ENCODE results near the gene DUSP22.
A peak's percentile ranks its signal among the peaks of the same experiment; 100 is the strongest.
"Not testable (repeated sequence)": the region's sequence is repeated elsewhere in the genome, so short reads cannot be mapped to it uniquely, and the experiment has no call there.

The DUSP22 gene

GRCh38 chr6:291697-292505 lies at the start of gene DUSP22:
DUSP22 (plus strand) TSS chr6:292487; CDS start chr6:292540, 53 bp downstream.
- peaks cover 76% of the 10 kb centered on the region for H3K4me1 ChIP-seq (ENCODE audit: low read length)
- peaks cover 8% of the 10 kb centered on the region for H3K36me3 ChIP-seq (replicated peaks; ENCODE audit: low read depth, low read length)
- H4K20me1 ChIP-seq (ENCODE audit: insufficient read depth, low read length) = peaks cover 6% of the 10 kb centered on the region; the same call in 1 of the 2 replicates
- H3K4me2 ChIP-seq (ENCODE audit: low read length) = peak within 1 kb of the TSS; percentile 85
- H3K79me2 ChIP-seq (ENCODE audit: low read length) = peaks cover 45% of the 10 kb centered on the region
- H3K27me3 ChIP-seq (ENCODE audit: low read depth, low read length) = no peaks in the 10 kb centered on the region
- no peak for TF ChIP-seq EZH2phosphoT487 (IDR thresholded peaks at IDR 0.05; ENCODE audit: low read depth)
- TF ChIP-seq CTCF (IDR thresholded peaks at IDR 0.05; ENCODE audit: low read depth, low read length) = no peak
- peak within 1 kb of the TSS; percentile 90 for H3K27ac ChIP-seq (ENCODE audit: low read length)
- no peak within 1 kb of the TSS for H2AFZ ChIP-seq (ENCODE audit: low read depth, low read length)
- peak within 1 kb of the TSS; percentile 79 for H3K4me3 ChIP-seq (ENCODE audit: low read length)
- no peaks in the 10 kb centered on the region for H3K9me3 ChIP-seq (ENCODE audit: insufficient read depth, low read length)
- H3K9ac ChIP-seq (ENCODE audit: low read length) = peak within 1 kb of the TSS; percentile 92

GRCh38 chr6:246352-246751 lies 45.9 kb upstream of the DUSP22 start:
- no peak overlapping the region for H3K4me3 ChIP-seq (ENCODE audit: low read length)
- no peak overlapping the region for H2AFZ ChIP-seq (ENCODE audit: low read depth, low read length)
- TF ChIP-seq EZH2phosphoT487 (IDR thresholded peaks at IDR 0.05; ENCODE audit: low read depth) (no peak), CTCF (IDR thresholded peaks at IDR 0.05; ENCODE audit: low read depth, low read length) (no peak)
- H3K9ac ChIP-seq (ENCODE audit: low read length) = no peak overlapping the region
- H3K79me2 ChIP-seq (ENCODE audit: low read length) = no peaks in the 10 kb centered on the region
- no peaks in the 10 kb centered on the region for H3K9me3 ChIP-seq (ENCODE audit: insufficient read depth, low read length)
- no peak overlapping the region for H3K27ac ChIP-seq (ENCODE audit: low read length)
- peaks cover 23% of the 10 kb centered on the region for H3K4me1 ChIP-seq (ENCODE audit: low read length)
- no peaks in the 10 kb centered on the region for H3K36me3 ChIP-seq (replicated peaks; ENCODE audit: low read depth, low read length)
- H3K4me2 ChIP-seq (ENCODE audit: low read length) = no peak overlapping the region
- H3K27me3 ChIP-seq (ENCODE audit: low read depth, low read length) = no peaks in the 10 kb centered on the region
- no peaks in the 10 kb centered on the region for H4K20me1 ChIP-seq (ENCODE audit: insufficient read depth, low read length)

- Histone ChIP-seq H3K4me3 (ENCODE audit: low read length) (no peak overlapping the region), H3K9me3 (ENCODE audit: insufficient read depth, low read length) (no peaks in the 10 kb centered on the region), H3K4me2 (ENCODE audit: low read length) (peak overlapping the region; percentile 36), H3K27me3 (ENCODE audit: low read depth, low read length) (no peaks in the 10 kb centered on the region), H3K79me2 (ENCODE audit: low read length) (no peaks in the 10 kb centered on the region), H3K4me1 (ENCODE audit: low read length) (peaks cover 33% of the 10 kb centered on the region), H2AFZ (ENCODE audit: low read depth, low read length) (no peak overlapping the region), H3K27ac (ENCODE audit: low read length) (no peak overlapping the region), H4K20me1 (ENCODE audit: insufficient read depth, low read length) (no peaks in the 10 kb centered on the region), H3K9ac (ENCODE audit: low read length) (no peak overlapping the region), H3K36me3 (replicated peaks; ENCODE audit: low read depth, low read length) (no peaks in the 10 kb centered on the region)
- TF ChIP-seq EZH2phosphoT487 (IDR thresholded peaks at IDR 0.05; ENCODE audit: low read depth) (no peak), CTCF (IDR thresholded peaks at IDR 0.05; ENCODE audit: low read depth, low read length) (no peak)
These were observed 44.9 kb upstream of the DUSP22 start for GRCh38 chr6:247351-247750.

- not testable (repeated sequence) for H3K4me3 ChIP-seq (ENCODE audit: low read length); H4K20me1 ChIP-seq (ENCODE audit: insufficient read depth, low read length); H3K79me2 ChIP-seq (ENCODE audit: low read length); H2AFZ ChIP-seq (ENCODE audit: low read depth, low read length); H3K27me3 ChIP-seq (ENCODE audit: low read depth, low read length); H3K27ac ChIP-seq (ENCODE audit: low read length); H3K4me2 ChIP-seq (ENCODE audit: low read length); H3K9ac ChIP-seq (ENCODE audit: low read length); H3K36me3 ChIP-seq (replicated peaks; ENCODE audit: low read depth, low read length); H3K9me3 ChIP-seq (ENCODE audit: insufficient read depth, low read length)
- H3K4me1 ChIP-seq (ENCODE audit: low read length) = peaks cover 40% of the 10 kb centered on the region
These were observed 44.2 kb upstream of the DUSP22 start for GRCh38 chr6:248046-248445.
